Activated CD4-positive, alpha-beta T cell treated with anti-CD3 and anti-CD28 coated beads, Interleukin-2, amount 10 ng/mL, durations not matched to agents 7 days and 5 days (primary cell): ENCODE results near the gene AGBL1. TPM values are rescaled to one million over a fixed set of nuclear protein-coding genes. Genes with fewer than 3 reads are reported as not detected.

Experiments
- CTCF ChIA-PET: fragments of 350-600 bp; sonication (Branson Sonifier 250); formaldehyde crosslinking; loops from one replicate; lab custom pipeline; 2021; ENCODE audit warnings: antibody characterized with exemption; lab: Charles Lee
- POLR2A ChIA-PET: fragments of 350-600 bp; sonication (Branson Sonifier 250); formaldehyde crosslinking; loops from one replicate; lab custom pipeline; 2021; ENCODE audit warnings: antibody characterized with exemption; lab: Charles Lee
- DNase-seq: peaks from one replicate; pipeline ENCODE4 v3.0.0-alpha.2; 2020
- H3K27ac Mint-ChIP-seq: one replicate; pipeline ENCODE4 v1.8.0; 2021; ENCODE audit warnings: mild to moderate bottlenecking, moderate library complexity, mixed read lengths
- H3K27me3 Mint-ChIP-seq: one replicate; pipeline ENCODE4 v1.8.0; 2021; ENCODE audit warnings: mixed read lengths
- H3K36me3 Mint-ChIP-seq: one replicate; pipeline ENCODE4 v1.8.0; 2021; ENCODE audit warnings: low read depth, mixed read lengths
- H3K4me1 Mint-ChIP-seq: one replicate; pipeline ENCODE4 v1.8.0; 2021; ENCODE audit warnings: mixed read lengths
- H3K4me3 Mint-ChIP-seq: one replicate; pipeline ENCODE4 v1.8.0; 2021; ENCODE audit warnings: mild to moderate bottlenecking, moderate library complexity, mixed read lengths
- H3K9me3 Mint-ChIP-seq: one replicate; pipeline ENCODE4 v1.8.0; 2021; ENCODE audit warnings: mixed read lengths
- total RNA-seq, 2 experiments: library from RNA; stranded (reverse); gene quantifications; one replicate each; pipeline ENCODE4 v1.2.3, GENCODE V29; 2021

AGBL1 gene
- total RNA-seq, 2 experiments from 2014 or later, result not detected

DNA sequence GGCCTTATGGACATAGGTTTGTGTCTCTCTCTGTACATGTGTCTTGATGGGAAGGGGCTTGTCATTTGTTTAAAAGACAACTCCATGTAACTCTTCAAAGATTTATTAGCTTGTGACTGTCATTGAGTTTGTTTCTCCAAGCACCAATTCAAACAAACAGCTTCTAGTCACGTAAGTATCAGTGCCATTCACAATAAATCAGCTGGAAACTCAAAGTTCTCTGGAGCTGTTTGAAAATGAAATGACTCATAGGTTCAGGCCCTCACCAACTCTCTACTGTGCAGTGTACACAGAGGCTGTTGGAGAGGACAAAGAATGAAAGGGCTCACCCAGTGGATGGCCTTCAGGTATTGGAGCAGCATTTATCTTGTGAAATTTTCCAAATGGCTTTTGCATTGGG, 476.3 kb downstream of the AGBL1 start:
- H3K27ac Mint-ChIP-seq, result no peak overlapping the region

DNA sequence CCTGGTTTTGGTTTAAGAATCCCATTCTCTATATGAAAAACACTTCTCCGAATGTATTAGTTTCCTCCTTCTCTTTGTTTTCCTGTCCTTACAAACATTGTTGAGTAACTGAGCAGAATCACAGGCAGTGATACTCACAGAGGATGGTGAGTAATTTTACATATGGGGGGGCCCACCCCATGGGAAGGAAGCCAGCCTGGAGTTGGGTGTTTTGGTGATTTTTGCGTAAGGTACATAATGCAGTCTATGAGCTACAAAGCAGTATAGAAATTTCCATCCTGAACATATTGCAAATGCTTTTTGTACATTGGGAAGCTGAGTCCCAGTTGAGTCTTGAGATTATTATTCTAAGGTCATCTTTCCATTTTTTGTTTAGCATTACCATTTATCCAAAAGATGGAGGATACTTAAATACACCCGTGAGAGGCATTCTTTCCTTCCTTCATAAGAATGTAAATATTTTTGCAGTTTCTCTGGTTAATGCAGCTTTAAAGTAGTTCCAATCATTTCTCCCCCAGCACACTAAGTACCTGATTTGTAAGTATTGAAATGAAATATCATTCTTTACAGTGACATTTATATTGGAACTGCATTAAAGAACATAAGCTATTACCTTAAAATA, 476.8 kb downstream of the AGBL1 start:
- Mint-ChIP-seq H3K9me3 (no peaks in the 10 kb centered on the region), H3K4me1 (no peaks in the 10 kb centered on the region), H3K27ac (no peak overlapping the region), H3K27me3 (no peaks in the 10 kb centered on the region), H3K36me3 (no peaks in the 10 kb centered on the region), H3K4me3 (no peak overlapping the region)
- no peak for DNase-seq
- CTCF ChIA-PET, result no interaction called here
- POLR2A ChIA-PET, result interaction anchor here (0.6 kb wide), 1 partner anchor 67 kb away, joined by 4 read pairs; no protein-coding TSS in a partner anchor

More for the DNA sequence above, 476.3 kb downstream of the AGBL1 start:
- ChIA-PET CTCF (no interaction called here), POLR2A (interaction anchor here (0.6 kb wide), 1 partner anchor 67 kb away, joined by 4 read pairs; no protein-coding TSS in a partner anchor)
- DNase-seq, result no peak
- Mint-ChIP-seq H3K9me3 (no peaks in the 10 kb centered on the region), H3K27me3 (no peaks in the 10 kb centered on the region), H3K4me3 (no peak overlapping the region), H3K36me3 (no peaks in the 10 kb centered on the region), H3K4me1 (no peaks in the 10 kb centered on the region)

DNA sequence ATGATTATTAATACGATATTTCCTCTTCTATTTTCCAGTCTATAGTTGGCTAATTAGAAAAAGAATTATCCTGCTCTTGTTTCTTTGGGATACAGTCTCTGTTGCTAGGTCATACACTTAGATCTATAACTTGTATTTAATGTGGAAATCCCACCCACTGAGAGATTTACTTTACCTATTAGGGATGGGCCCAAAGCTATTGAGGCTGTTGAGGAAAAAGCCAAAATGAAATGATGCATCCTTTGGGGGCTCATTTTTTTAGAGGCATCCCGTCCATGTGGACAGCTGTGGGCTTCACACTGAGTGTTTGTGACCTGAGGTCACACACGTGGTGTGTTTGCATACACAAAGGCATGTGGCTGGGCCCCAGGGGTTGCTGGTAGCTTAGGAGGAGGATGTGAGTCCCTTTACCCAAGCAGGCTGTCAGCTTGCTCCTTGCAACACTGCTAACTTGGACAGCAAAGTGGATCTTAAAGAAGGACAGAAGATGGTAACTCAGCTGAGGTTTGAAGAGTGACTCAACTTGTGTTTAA, 477.4 kb downstream of the AGBL1 start:
- H3K4me3 Mint-ChIP-seq, result no peak overlapping the region
- ChIA-PET POLR2A (no interaction called here), CTCF (no interaction called here)
- no peak overlapping the region for H3K27ac Mint-ChIP-seq
- no peaks in the 10 kb centered on the region for H3K9me3 Mint-ChIP-seq
- no peaks in the 10 kb centered on the region for H3K4me1 Mint-ChIP-seq
- no peak for DNase-seq
- no peaks in the 10 kb centered on the region for H3K36me3 Mint-ChIP-seq
- H3K27me3 Mint-ChIP-seq, result no peaks in the 10 kb centered on the region

DNA sequence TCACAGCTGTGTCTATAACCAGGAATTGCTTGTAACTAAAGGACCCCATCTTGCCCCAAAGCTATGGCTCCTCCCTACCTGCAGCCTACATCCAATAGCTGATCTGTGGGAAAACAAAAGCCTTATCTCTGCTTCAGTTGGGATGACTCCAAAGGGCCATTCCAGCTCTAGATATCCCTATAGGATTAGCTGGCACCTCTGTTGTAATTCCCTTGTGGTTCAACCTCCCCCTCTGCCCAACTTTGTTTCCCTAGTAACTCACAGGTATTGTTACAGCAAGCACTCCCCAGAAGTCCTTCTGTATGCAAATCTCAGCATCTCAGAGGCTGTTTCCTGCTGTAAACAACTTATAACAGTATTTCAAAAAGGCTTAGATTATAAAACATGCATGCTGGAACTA, 478.6 kb downstream of the AGBL1 start:
- no peaks in the 10 kb centered on the region for H3K36me3 Mint-ChIP-seq
- H3K9me3 Mint-ChIP-seq, result peaks cover under 1% of the 10 kb centered on the region
- ChIA-PET POLR2A (no interaction called here), CTCF (no interaction called here)
- no peaks in the 10 kb centered on the region for H3K27me3 Mint-ChIP-seq
- H3K27ac Mint-ChIP-seq, result no peak overlapping the region
- H3K4me3 Mint-ChIP-seq, result no peak overlapping the region
- H3K4me1 Mint-ChIP-seq, result no peaks in the 10 kb centered on the region
- no peak for DNase-seq

DNA sequence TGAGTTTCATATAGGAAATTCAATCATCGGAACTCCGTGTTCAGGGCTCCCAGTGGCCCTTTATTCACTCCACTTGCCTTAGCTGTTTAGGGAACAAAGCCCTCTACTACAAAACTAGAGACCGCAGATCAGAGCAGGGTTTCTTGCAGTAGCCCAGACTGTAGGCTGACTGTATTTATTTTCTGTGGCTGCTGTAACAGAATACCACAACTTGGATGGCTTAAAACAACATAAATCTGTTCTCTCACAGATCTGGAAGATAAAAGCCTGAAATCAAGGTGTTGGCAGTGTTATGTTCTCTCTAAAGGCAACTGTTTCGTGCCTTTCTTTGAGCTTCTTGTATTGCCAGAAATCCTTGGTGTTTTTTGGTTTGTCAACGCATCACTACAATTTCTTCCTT, 479.0 kb downstream of the AGBL1 start:
- POLR2A ChIA-PET, result no interaction called here
- Mint-ChIP-seq H3K36me3 (no peaks in the 10 kb centered on the region), H3K27me3 (no peaks in the 10 kb centered on the region), H3K4me3 (no peak overlapping the region), H3K4me1 (no peaks in the 10 kb centered on the region), H3K27ac (no peak overlapping the region), H3K9me3 (peaks cover 3% of the 10 kb centered on the region)
- CTCF ChIA-PET, result no interaction called here
- DNase-seq, result no peak

DNA sequence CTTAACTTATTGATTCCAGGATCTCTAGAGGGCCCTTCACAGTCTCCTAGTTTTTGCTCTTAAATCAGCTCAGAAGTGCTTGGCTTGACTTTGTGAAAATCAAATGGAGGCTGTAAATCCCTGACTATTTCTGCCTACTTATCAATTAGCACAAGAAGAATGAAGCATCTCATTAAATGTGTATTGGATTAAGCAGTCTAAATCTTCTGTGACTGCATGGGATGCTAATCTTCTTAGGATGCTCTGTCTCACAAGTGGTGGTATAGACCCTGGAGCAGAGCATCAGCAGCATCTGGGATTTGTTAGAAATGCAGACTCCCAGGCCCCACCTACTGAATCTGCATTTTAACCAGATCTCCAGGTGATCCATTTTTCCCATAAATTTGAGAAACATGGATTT, 488.7 kb downstream of the AGBL1 start:
- Mint-ChIP-seq H3K27ac (no peak overlapping the region), H3K4me1 (peaks cover 3% of the 10 kb centered on the region), H3K36me3 (peaks cover 1% of the 10 kb centered on the region), H3K27me3 (peaks cover 1% of the 10 kb centered on the region), H3K9me3 (peaks cover 9% of the 10 kb centered on the region), H3K4me3 (no peak overlapping the region)
- CTCF ChIA-PET, result no interaction called here
- POLR2A ChIA-PET, result no interaction called here
- DNase-seq, result no peak

DNA sequence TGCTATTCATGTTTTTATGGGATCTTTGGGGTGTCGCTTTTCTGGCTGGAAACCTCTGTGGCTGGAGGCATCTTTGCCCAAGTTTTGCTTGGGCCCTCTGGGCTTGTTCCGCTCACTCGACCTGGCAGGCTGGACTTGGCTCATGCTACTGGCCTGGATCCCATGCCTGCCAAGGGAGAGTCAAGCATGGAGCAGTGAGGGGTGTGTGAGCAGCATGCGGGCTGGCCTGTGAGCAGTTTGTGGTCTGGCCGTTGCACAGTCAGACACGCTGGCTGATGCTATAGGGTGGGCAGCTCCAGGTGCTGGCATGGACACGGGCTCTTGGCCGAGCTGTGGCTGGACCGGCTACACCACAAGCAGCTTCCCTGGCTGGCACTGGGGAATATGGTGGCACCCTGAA, 491.1 kb downstream of the AGBL1 start:
- Mint-ChIP-seq H3K4me3 (no peak overlapping the region), H3K27me3 (peaks cover 1% of the 10 kb centered on the region), H3K36me3 (peaks cover 1% of the 10 kb centered on the region), H3K27ac (no peak overlapping the region), H3K9me3 (peaks cover 2% of the 10 kb centered on the region), H3K4me1 (peaks cover 9% of the 10 kb centered on the region)
- CTCF ChIA-PET, result no interaction called here
- DNase-seq, result no peak
- POLR2A ChIA-PET, result interaction anchor here (0.7 kb wide), 1 partner anchor 15 kb away, joined by 3 read pairs; no protein-coding TSS in a partner anchor

DNA sequence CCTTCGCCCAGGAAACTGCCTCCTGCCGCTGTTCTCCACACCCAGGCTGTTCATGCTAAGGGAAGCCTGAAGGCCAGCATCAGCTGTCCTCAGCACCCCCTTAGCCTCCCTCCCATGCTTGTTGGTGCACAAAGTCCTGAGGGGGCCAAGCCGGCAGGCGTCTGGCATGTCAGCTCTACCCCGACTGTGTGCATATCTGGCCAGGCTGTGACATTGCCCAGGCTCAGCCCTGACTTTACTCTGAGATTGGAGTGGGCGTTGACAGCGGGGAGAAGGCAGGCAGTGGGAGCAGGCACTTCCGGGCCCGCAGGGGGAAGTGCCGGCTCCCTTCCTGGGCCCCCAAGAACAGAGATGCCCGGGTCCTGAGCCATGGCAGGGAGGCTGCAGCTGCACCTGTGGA, 492.2 kb downstream of the AGBL1 start:
- no peak for DNase-seq
- ChIA-PET CTCF (no interaction called here), POLR2A (no interaction called here)
- Mint-ChIP-seq H3K27ac (no peak overlapping the region), H3K9me3 (no peaks in the 10 kb centered on the region), H3K4me3 (no peak overlapping the region), H3K27me3 (peaks cover 1% of the 10 kb centered on the region), H3K4me1 (peaks cover 6% of the 10 kb centered on the region), H3K36me3 (no peaks in the 10 kb centered on the region)

DNA sequence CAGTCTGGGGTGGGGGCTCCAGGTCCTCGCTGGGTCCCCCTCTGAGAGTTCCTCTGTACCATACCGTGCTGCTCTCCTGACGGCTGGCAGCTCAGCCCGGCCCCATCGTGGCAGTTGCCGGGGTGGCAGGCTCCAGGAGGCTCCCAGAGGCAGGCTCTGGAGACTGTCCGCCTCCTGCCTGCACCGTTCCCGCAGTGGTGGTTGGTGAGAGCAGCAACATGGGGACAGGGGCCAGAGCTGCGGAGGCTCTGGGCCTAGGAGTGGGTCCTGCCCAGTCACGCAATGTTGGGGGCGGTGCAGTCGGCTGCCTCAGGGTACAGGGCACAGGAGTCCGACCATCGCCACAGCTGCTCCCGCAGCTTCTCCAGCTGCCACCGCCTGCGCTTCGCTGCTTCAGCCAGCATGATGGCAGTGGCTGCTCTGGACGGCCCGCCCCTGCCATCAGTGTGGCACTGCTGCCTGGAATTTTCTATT, 492.7 kb downstream of the AGBL1 start:
- Mint-ChIP-seq H3K4me1 (peaks cover 6% of the 10 kb centered on the region), H3K4me3 (no peak overlapping the region), H3K27ac (no peak overlapping the region), H3K27me3 (no peaks in the 10 kb centered on the region), H3K36me3 (no peaks in the 10 kb centered on the region), H3K9me3 (no peaks in the 10 kb centered on the region)
- ChIA-PET POLR2A (no interaction called here), CTCF (no interaction called here)
- no peak for DNase-seq

DNA sequence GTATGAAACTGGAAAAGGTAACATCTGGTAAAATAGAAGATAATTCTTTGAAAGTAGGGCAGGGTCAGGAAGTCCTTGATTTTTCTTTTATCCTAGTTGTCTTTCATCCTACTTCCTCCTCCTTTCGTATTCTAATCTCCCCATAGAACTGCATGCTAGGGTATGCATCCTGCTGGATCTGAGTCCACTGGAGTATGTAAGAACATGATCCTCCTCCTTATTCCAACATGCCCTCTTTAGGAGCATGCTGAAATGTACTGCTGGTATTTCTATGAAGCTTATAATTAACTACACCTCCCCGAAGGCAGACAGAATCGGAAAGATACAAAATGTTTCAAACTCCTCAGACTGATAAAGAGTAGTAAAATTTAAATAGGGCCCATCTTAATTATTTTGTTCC, 493.8 kb downstream of the AGBL1 start:
- DNase-seq, result no peak
- H3K36me3 Mint-ChIP-seq, result no peaks in the 10 kb centered on the region
- H3K4me1 Mint-ChIP-seq, result peaks cover 6% of the 10 kb centered on the region
- no peaks in the 10 kb centered on the region for H3K27me3 Mint-ChIP-seq
- POLR2A ChIA-PET, result no interaction called here
- H3K27ac Mint-ChIP-seq, result no peak overlapping the region
- H3K9me3 Mint-ChIP-seq, result no peaks in the 10 kb centered on the region
- CTCF ChIA-PET, result no interaction called here
- no peak overlapping the region for H3K4me3 Mint-ChIP-seq

DNA sequence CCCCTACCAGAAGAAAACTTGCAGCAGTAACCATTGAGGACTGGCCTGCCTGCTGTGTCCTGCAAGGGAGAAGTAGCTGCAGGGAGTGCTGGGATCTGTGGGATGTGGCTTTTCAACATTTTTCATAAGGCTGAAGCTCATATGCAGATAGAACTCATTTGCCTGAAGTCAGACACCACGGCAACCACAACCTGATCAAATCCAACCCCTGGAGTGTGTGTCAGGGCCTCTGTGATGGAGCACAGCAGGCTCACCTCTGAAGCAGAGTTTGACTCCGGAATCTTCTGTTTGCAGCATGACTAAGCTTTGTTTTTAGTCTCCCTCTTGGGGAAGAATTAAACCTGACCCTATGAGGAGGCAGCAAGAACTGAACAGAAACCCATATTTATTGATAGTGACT, 508.7 kb downstream of the AGBL1 start:
- DNase-seq, result no peak
- no peaks in the 10 kb centered on the region for H3K27me3 Mint-ChIP-seq
- no peak overlapping the region for H3K27ac Mint-ChIP-seq
- POLR2A ChIA-PET, result no interaction called here
- peaks cover 3% of the 10 kb centered on the region for H3K9me3 Mint-ChIP-seq
- H3K4me1 Mint-ChIP-seq, result no peaks in the 10 kb centered on the region
- no peak overlapping the region for H3K4me3 Mint-ChIP-seq
- H3K36me3 Mint-ChIP-seq, result no peaks in the 10 kb centered on the region
- CTCF ChIA-PET, result no interaction called here

DNA sequence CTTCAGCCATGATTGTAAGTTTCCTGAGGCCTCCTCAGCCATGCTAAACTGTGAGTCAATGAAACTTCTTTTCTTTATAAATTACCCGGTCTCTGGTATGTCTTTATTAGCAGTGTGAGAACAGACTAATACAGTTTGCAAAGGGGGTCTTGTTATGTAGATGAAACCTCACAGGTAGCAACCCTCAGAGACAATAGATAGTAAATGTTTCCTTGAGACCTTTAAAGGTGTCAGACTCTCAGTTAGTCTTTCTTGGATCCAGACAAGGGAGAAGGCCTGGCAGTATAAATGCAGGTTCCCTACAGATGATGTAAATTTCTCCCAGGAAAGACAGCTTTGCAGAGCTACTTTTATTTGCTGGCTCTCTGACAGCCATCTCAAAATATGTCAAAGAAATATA, 510.8 kb downstream of the AGBL1 start:
- no peaks in the 10 kb centered on the region for H3K36me3 Mint-ChIP-seq
- H3K4me3 Mint-ChIP-seq, result no peak overlapping the region
- POLR2A ChIA-PET, result no interaction called here
- H3K27me3 Mint-ChIP-seq, result no peaks in the 10 kb centered on the region
- no peak overlapping the region for H3K27ac Mint-ChIP-seq
- CTCF ChIA-PET, result interaction anchor here (0.8 kb wide), 1 partner anchor 9 kb away, joined by 4 read pairs; no protein-coding TSS in a partner anchor
- no peak for DNase-seq
- no peaks in the 10 kb centered on the region for H3K4me1 Mint-ChIP-seq
- peaks cover 3% of the 10 kb centered on the region for H3K9me3 Mint-ChIP-seq

DNA sequence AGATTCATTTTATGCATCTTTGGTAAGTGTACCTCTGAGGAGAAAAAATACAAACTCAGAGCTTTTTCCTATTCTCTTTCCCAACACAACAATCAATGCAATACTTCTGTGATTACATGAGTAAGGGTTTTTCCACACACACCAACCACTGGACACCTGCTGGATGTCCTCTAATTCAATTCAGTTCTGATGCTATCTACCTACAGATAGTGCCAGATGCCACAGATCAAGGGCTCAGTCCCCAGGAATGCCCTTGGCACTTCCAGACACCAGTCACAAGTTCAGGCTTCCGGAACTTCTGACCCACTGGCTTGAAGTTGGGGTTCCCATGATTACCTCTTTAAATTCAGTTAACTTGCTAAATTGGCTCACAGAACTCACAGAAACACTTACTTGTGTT, 511.5 kb downstream of the AGBL1 start:
- CTCF ChIA-PET, result no interaction called here
- H3K27me3 Mint-ChIP-seq, result no peaks in the 10 kb centered on the region
- H3K4me3 Mint-ChIP-seq, result no peak overlapping the region
- H3K36me3 Mint-ChIP-seq, result no peaks in the 10 kb centered on the region
- no peak for DNase-seq
- H3K4me1 Mint-ChIP-seq, result no peaks in the 10 kb centered on the region
- H3K9me3 Mint-ChIP-seq, result peaks cover 3% of the 10 kb centered on the region
- POLR2A ChIA-PET, result no interaction called here
- no peak overlapping the region for H3K27ac Mint-ChIP-seq
